Kidney (tissue), 14 donors: Measurements from ENCODE around the gene OGFR. TPM values are rescaled to one million over a fixed set of nuclear protein-coding genes. Genes with fewer than 3 reads are reported as not detected.
A peak's percentile ranks its signal among the peaks of the same experiment; 100 is the strongest.

Experiments
- DNase-seq, 5 donors: peaks; one replicate each; pipeline ENCODE4 v3.0.0-alpha.2; 2013 to 2020
- FAIRE-seq: peaks from 2 replicates; lab custom pipeline; 2012; peaks lifted over from hg19 to GRCh38; lab: Jason Lieb, UNC
- H3K27ac ChIP-seq, 2 donors: one replicate each; pipeline ENCODE4 v1.7.0; 2013; ENCODE audit warnings: low read depth in 2 of 2, low read length in 2 of 2, inconsistent platforms in 1 of 2
- H3K27me3 ChIP-seq: one replicate; pipeline ENCODE4 v1.7.1; 2013; ENCODE audit warnings: low read length, inconsistent platforms; ENCODE audit not compliant: control insufficient read depth, insufficient read depth
- H3K36me3 ChIP-seq, 3 donors: one replicate each; pipeline versions ENCODE4 v1.7.0 to v1.7.1; 2013; ENCODE audit warnings: low read length in 3 of 3, control low read depth in 1 of 3, inconsistent platforms in 1 of 3; ENCODE audit not compliant: insufficient read depth in 3 of 3, control insufficient read depth in 2 of 3
- H3K4me1 ChIP-seq, 3 donors: one replicate each; pipeline versions ENCODE4 v1.7.0 to v1.7.1; 2013; ENCODE audit warnings: low read length in 3 of 3, inconsistent platforms in 1 of 3, low read depth in 1 of 3; ENCODE audit not compliant: control insufficient read depth in 2 of 3, insufficient read depth in 2 of 3
- H3K4me3 ChIP-seq, 3 donors: one replicate each; pipeline versions ENCODE4 v1.7.0 to v1.8.1; 2013; ENCODE audit warnings: low read length in 3 of 3, control low read depth in 1 of 3, inconsistent platforms in 1 of 3
- H3K9ac ChIP-seq, 3 donors: one replicate each; pipeline versions ENCODE4 v1.7.0 to v1.7.1; 2013; ENCODE audit warnings: low read length in 3 of 3, control low read depth in 1 of 3, inconsistent platforms in 1 of 3
- H3K9me3 ChIP-seq, 3 donors: one replicate each; pipeline versions ENCODE4 v1.7.0 to v1.7.1; 2013; ENCODE audit warnings: low read length in 3 of 3, control low read depth in 1 of 3, inconsistent platforms in 1 of 3; ENCODE audit not compliant: control insufficient read depth in 2 of 3, insufficient read depth in 1 of 3
- intact Hi-C: fragments of 100-400 bp; cut with DNase I; formaldehyde crosslinking; loops from one replicate; pipeline ENCODE4 v1.11.1; 2022
- polyA plus RNA-seq: library from polyadenylated mRNA; stranded (reverse); fragments of 350-450 nt; fragmentation: Illumina TruSeq; extraction: RNeasy Lipid Tissue Mini Kit (QIAGEN cat#74804); gene quantifications from one replicate; pipeline ENCODE4 v1.2.3, GENCODE V29; 2014; ENCODE audit warnings: low read depth, low replicate concordance; ENCODE audit not compliant: insufficient read depth
- total RNA-seq: library from RNA; stranded (reverse); fragmentation: NEBNext Ultra II Directional; extraction: Animal tissue kit (Norgen Biotek cat#: 25700); gene quantifications from one replicate; pipeline ENCODE4 v1.2.1, GENCODE V29; 2021
- TF ChIP-seq, protein P1 (sequence below): IDR thresholded peaks from 3 replicates; pipeline ENCODE4 v1.5.1; 2012; ENCODE audit warnings: mild to moderate bottlenecking, moderate library complexity, borderline replicate concordance; ENCODE audit not compliant: insufficient read depth; ENCODE audit errors: extremely low read depth
- donor health status: control.
- donor health status: control.
- donor health status: control.
- donor health status: control.
- donor health status: control.
- donor health status: DM: yes; HTN: yes; CAD: no.
- donor health status: Normal renal cell carcinoma (clear cell type).

Gene OGFR
- total and polyA plus RNA-seq, 2 donors from 2014 or later, result 33.7 to 46.8 TPM

DNA sequence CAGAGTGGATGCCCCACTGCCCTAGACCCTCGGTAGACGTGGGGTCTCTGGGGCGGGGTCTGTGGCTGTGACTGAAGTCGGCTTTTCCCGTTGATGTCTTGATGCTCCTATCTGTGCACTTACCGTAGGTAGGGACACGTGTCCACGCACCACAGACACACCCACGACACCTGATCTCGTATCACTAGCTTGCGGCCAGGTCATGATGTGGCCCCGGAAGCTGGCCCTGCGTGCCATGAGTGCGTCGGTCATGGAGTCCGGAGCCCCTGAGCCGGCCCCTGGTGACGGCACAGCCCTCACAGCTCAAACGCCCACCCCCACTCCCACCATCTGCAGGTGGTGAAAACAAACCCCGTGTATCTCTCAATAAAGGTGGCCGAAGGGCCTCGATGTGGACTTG is 42.3 kb upstream of the OGFR start:
- FAIRE-seq (no peak), DNase-seq (peak in 1 of 5 donors; percentile 73)
- TF ChIP-seq, protein P1, sequence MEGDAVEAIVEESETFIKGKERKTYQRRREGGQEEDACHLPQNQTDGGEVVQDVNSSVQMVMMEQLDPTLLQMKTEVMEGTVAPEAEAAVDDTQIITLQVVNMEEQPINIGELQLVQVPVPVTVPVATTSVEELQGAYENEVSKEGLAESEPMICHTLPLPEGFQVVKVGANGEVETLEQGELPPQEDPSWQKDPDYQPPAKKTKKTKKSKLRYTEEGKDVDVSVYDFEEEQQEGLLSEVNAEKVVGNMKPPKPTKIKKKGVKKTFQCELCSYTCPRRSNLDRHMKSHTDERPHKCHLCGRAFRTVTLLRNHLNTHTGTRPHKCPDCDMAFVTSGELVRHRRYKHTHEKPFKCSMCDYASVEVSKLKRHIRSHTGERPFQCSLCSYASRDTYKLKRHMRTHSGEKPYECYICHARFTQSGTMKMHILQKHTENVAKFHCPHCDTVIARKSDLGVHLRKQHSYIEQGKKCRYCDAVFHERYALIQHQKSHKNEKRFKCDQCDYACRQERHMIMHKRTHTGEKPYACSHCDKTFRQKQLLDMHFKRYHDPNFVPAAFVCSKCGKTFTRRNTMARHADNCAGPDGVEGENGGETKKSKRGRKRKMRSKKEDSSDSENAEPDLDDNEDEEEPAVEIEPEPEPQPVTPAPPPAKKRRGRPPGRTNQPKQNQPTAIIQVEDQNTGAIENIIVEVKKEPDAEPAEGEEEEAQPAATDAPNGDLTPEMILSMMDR, result no peak
- H3K36me3 ChIP-seq, result no peaks in the 10 kb centered on the region
- H3K27ac ChIP-seq, result no peak overlapping the region
- H3K27me3 ChIP-seq, result no peaks in the 10 kb centered on the region
- peaks cover 0 to 5% (median 0%) of the 10 kb centered on the region in 3 donors for H3K4me1 ChIP-seq
- no peak overlapping the region for H3K4me3 ChIP-seq
- peaks cover 0 to 3% (median 0%) of the 10 kb centered on the region in 3 donors for H3K9me3 ChIP-seq
- intact Hi-C loops, result no loop called here
- H3K9ac ChIP-seq, result no peak overlapping the region

DNA sequence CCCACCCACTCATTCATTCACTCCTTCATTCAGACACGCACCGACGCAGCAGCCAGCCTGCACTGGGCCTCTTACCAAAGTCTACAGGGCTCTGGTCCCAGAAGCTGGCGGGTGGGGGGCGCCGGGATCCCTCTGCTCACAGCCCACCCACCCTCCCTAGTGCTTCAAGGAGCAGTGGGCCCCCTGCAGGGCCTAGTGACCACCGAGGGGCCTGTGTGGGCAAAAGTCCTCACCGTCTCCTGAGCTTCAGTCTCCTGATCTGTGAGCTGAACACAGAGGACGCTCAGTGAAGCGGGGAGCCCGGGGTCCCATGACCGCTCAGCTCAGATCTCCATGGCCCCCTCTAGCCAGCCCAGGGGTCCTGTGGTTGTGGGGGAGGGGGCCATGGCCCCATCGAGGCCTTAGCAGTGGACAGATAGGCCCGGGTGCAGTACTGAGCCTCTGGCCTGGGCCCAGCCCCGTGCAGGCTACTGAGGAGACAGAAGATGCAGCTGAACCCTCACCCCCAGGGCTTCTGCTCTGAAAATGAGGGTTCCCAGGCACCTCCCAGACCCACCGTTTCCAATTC is 41.8 kb upstream of the OGFR start:
- Histone ChIP-seq H3K4me1 (peaks cover 0 to 5% (median 0%) of the 10 kb centered on the region in 3 donors), H3K9me3 (no peaks in the 10 kb centered on the region), H3K4me3 (no peak overlapping the region), H3K9ac (no peak overlapping the region), H3K27me3 (no peaks in the 10 kb centered on the region), H3K27ac (no peak overlapping the region), H3K36me3 (no peaks in the 10 kb centered on the region)
- TF ChIP-seq, protein P1, result no peak
- DNase-seq, result peak in 1 of 5 donors; percentile 61
- no peak for FAIRE-seq
- intact Hi-C loops, result no loop called here

DNA sequence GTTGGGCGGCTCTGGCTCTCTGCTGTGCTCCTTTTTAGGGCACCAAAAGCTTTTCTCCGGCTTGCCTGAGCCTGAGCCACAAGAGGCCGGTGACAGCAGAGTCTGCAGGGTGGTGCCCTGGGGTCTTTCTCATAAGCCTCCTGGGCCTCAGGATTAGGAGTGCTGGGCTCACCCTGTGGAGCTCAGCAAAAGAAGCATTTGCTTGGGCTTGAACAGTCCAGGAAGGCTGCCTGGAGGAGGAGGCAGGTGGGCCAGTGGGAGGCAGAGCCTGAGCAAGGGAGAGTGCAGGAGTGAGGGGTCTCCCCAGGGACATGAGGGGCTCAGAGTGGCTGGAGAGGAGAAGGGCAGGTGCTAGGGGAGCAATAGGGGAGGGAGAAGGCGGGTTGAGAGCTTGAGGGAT is 41.2 kb upstream of the OGFR start:
- TF ChIP-seq, protein P1, result no peak
- no peaks in the 10 kb centered on the region for H3K27me3 ChIP-seq
- H3K36me3 ChIP-seq, result no peaks in the 10 kb centered on the region
- FAIRE-seq (no peak), DNase-seq (no peak)
- no peak overlapping the region for H3K9ac ChIP-seq
- H3K4me1 ChIP-seq, result peaks cover 0 to 7% (median 0%) of the 10 kb centered on the region in 3 donors
- intact Hi-C loops, result no loop called here
- no peak overlapping the region for H3K27ac ChIP-seq
- no peaks in the 10 kb centered on the region for H3K9me3 ChIP-seq
- no peak overlapping the region for H3K4me3 ChIP-seq
